GM04503 (cell line): Measurements from ENCODE around the gene UHMK1.

ENCODE experiments used
- DNase-seq: peaks from one replicate; pipeline ENCODE4 v3.0.0-alpha.2; 2012; ENCODE audit warnings: low read depth

The UHMK1 gene

GRCh38 chr1:162530307-162530987 is 32.8 kb downstream of the UHMK1 start:
- DNase-seq, result no peak

- no peak for DNase-seq
These were observed 33.3 kb downstream of the UHMK1 start for GRCh38 chr1:162530988-162531319.

DNA sequence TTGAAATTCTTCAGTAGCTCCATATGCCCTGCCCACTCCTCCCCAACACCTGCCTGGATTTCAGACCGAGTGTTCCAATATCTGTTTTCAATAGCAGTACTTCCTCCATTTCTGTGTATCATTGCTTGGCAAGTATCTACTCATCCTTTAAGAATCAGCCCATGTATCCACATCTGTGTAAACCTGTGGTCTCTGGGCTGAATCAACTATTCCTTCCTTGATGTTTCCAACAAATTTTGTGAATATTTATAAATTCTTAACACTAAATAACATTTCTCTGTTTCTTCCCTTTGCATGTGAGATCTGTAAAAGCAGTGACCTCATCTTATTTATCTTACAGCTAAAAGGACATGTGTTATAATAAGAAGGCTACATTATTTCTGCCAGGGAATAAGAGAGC is 37.9 kb downstream of the UHMK1 start:
- no peak for DNase-seq

DNA sequence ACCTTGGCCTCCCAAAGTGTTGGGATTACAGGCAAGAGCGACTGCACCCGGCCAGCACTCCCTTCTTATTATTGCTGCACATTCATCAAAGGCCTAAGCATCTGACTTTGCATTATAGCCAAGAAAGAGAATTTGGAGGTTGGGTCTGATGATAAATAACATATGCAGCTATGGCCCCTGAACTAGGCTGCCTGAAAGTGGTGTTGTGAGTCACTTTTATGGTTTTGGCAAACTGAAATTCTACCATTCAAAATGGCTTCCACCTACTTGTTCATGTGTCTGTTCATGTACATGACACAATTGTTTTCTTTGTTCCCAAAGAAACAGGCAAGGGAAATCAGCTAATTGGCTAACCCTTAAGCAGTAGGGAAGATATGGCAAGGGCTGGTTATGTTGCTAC is 38.9 kb downstream of the UHMK1 start:
- peak; percentile 52 for DNase-seq

GRCh38 chr1:162537216-162537615 is 39.6 kb downstream of the UHMK1 start:
- no peak for DNase-seq

DNA sequence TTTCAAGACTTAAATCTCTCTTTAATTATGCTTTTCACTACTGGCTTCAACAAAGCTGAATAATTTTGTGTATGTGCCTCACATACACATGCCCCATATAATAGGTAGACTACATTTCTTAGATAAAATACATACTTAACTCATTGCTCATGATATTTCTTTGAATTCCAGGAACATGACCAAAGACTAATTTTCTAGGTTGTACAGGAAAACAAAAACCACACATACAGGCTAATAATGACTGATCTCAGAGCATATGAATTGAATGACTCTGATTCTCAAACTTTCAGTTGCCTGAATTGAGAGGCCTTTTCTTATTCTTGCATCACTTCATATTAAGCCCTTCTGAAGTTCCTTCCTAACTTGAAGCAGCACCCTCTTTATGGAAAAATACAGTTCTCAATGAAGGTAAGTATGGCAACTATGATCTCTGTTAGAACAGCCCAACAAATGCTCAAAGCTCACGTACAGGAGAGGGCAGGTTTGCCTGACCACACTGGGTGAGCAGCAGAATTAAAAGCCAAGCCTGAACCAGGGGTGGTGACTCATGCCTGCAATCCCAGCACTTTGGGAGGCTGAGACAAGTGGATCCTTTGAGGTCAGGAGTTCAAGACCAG is 41.3 kb downstream of the UHMK1 start:
- DNase-seq, result peak; percentile 91

GRCh38 chr1:162541619-162542141 is 44.1 kb downstream of the UHMK1 start:
- DNase-seq, result peak; percentile 98

- DNase-seq, result no peak
These were observed 45.6 kb downstream of the UHMK1 start for GRCh38 chr1:162543228-162543627.

GRCh38 chr1:162548170-162548569 is 50.6 kb downstream of the UHMK1 start:
- peak; percentile 65 for DNase-seq

DNA sequence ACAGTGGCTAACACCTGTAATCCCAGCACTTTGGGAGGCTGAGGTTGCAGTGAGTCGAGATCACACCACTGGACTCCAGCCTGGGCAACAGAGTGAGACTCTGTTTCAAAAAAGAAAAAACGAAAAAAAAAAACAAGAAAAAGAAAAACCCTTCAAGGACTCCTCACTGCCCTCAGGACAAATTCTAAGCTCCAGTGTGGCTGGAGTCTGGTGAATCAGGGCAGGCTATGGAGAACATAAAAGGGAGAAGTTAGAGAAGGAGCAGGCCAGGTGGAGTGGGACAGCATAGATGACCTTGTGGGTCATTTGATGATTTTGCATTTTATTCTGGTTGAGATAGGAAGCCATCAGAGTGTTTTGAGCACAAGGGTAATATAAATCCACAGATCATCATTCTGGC is 51.4 kb downstream of the UHMK1 start:
- no peak for DNase-seq

GRCh38 chr1:162550925-162551324 is 53.3 kb downstream of the UHMK1 start:
- DNase-seq, result no peak

DNA sequence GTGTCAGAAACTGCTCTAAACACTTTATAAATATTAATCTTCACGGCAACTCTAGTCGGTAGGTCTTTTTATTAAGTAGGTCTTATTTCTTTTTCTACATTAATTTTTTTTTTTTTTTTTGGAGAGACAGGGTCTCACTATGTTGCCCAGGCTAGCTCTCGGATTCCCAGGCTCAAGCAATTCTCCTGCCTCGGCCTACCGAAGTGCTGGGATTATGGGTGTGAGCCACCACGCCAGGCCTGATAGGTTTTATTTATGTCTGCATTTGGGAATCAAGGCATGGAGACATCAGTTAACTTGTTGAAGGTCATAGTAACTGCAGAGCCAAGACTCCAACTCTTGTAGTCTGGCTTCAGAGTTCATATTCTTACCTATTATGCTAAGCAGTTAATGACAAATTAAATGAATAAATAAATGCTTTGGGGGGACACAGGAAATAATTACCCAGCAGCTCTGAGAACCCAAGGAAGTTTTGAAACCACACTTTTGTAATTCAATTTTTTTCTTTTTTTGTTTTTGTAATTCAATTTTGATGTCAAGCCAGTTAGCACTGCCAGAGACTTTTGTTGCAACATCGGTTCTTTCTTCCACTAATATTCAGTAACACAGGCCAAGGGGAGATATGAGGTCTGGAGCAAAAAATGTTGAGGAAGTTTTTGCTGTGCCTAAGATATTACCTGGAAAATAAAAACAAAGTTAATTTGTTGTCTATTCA is 54.5 kb downstream of the UHMK1 start:
- no peak for DNase-seq

GRCh38 chr1:162552684-162553252 is 55.1 kb downstream of the UHMK1 start:
- DNase-seq, result no peak

DNA sequence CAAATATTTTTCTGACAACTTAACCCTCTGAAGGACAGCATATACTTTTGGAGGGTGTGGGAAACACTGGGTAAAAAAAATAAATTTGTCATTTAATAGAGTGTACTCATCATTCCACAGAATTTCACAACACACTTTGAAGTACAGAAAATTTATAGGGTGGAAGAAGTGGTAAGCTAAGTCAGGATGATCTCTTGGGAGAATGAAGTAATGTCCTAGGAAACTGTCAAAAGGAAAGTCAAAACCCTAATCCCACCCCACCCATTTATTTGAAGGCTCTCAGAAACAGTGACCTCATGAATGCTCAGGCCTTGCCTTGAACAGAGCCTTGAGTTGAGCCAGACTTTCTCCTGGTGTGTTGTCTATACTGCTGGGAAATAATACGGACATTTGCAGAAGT is 56.6 kb downstream of the UHMK1 start:
- DNase-seq, result no peak

- no peak for DNase-seq
These were observed 59.9 kb downstream of the UHMK1 start for GRCh38 chr1:162557536-162557935.

- DNase-seq, result no peak
These were observed 62.9 kb downstream of the UHMK1 start for GRCh38 chr1:162560303-162561036.

GRCh38 chr1:162561037-162561615 is 63.5 kb downstream of the UHMK1 start:
- peak; percentile 84 for DNase-seq

GRCh38 chr1:162561616-162562469 is 64.2 kb downstream of the UHMK1 start, which contains the start of gene UAP1:
TSS of gene UAP1 (plus strand) at chr1:162561722. CDS start at chr1:162566069, 4,347 bp downstream.
- DNase-seq, result no peak

- peak; percentile 49 for DNase-seq
These were observed 64.8 kb downstream of the UHMK1 start for GRCh38 chr1:162562470-162562828.

DNA sequence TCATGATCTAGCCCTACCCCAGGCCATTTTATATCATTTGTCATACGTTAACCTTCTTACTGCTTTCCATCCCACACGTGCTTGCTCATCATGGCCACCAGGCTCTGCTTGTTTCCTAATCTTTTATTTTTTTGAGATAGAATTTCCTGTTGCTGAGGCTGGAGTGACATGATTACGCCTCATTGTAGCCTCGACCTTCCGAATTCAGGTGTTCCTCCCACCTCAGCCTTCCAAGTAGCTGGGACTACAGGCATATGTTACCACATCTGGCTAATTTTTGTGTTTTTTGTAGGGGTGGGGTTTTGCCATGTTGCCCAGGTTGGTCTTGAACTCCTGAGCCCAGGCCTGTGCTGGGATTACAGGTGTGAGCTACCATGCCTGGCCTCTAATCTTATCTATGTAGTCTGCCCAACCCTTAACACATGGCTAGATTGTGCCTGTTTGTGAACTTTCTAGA is 67.2 kb downstream of the UHMK1 start:
- DNase-seq, result no peak

GRCh38 chr1:162565460-162565859 is 67.8 kb downstream of the UHMK1 start:
- no peak for DNase-seq
